ENCODE data around the gene PBX4.
A peak's percentile ranks its signal among the peaks of the same experiment; 100 is the strongest.

PBX4 gene

DNA sequence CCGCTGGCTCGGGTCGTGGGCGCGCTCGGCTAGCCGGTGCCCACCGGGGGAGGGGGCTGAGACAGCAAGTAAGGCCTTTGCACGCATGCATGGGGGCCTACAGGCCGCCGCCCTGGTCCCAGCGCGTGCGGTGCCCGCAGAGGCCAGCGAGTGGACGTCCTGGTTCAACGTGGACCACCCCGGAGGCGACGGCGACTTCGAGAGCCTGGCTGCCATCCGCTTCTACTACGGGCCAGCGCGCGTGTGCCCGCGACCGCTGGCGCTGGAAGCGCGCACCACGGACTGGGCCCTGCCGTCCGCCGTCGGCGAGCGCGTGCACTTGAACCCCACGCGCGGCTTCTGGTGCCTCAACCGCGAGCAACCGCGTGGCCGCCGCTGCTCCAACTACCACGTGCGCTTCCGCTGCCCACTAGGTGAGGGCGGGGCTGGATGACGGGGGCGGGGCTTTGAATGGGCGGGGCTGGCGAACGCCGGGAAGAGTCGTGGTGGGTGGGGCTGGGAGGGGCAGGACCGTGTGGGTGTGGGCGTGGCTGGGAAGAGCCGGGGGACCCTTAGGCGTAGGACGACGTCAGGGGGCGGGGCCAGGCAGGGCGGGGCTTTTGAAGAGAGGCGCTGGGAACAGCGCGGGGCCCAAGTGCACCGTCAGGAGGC lies 78.3 kb downstream of the PBX4 start:
- peak in 1 of 2 donors; percentile 29 for DNase-seq (ENCODE audit: low read depth in 2 of 2)

DNA sequence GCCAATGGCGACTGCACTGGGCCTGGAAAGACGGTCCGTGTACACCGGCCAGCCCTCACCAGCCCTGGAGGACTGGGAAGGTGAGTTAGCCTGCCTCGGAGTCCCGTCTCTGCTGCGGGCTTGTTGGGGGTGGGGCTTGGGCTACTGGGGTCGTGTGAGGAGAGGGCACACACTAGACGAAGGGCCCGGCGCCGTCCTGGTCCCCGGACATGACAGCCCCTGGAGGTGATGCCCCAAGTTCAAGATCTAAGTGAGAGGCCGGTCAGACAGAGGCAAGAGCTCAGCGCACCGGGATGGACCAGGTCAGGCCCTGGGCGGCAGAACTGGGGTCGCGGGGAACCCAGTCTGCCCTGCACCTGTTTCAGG lies 78.8 kb downstream of the PBX4 start:
- DNase-seq (ENCODE audit: low read depth in 2 of 2): no peak

DNA sequence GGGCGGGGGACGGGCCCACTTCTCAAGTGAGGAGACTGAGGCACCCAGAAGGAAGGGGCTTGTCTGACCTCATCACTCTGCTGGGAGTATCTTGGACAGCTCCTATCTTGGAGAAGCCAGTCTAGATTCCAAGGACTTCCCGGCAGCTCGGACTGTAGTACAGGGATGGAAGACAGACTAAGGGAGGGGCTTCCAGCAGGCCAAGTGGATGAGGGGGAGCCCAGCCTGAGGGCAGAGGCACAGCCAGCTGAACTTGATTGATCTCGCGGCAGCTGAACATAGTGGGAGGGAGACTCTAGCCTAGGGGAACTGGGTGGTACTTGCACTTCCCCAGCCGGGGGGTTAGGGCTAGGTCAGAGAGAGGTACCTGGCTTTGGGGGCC lies 79.7 kb downstream of the PBX4 start:
- DNase-seq (ENCODE audit: low read depth in 2 of 2): no peak

DNA sequence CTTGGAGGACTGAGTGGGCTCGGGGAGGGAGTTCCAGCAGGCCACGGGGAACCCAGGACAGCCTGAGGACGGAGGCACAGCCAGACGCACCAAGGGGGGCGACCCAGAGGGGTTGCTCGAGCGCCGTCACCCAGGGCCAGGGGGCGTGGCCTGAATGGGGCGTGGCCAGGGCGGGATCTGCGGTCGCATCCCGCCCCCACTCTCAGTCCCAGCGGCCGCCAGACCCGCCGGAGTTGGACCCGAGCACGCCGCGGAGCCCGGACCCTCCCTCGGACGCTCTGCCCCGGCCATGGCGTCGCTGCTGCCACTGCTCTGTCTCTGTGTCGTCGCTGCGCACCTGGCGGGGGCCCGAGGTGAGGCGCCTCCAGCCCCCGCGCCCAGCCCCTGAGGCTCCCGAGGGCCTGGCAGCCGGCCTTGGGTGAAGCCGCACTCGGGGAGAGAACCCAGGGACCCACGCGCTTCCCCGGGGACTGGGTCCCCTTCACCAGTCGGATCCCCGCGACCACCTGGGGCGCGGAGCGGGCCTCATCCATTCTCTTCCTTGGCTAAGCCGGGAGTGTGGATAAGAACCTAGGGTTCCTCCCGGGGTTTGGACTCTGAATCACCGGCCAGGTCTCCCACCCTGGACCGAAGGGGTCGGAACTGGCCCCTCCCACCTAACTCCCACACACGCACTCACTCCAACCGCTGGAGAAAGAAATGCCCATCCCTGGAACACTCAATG lies 80.3 kb downstream of the PBX4 start, which contains the start of gene CILP2:
TSS of gene CILP2 (plus strand) at position 205 of the 724 bp plus-strand sequence. CDS start at position 290, 85 bp downstream.
- no peak for DNase-seq (ENCODE audit: low read depth in 2 of 2)

DNA sequence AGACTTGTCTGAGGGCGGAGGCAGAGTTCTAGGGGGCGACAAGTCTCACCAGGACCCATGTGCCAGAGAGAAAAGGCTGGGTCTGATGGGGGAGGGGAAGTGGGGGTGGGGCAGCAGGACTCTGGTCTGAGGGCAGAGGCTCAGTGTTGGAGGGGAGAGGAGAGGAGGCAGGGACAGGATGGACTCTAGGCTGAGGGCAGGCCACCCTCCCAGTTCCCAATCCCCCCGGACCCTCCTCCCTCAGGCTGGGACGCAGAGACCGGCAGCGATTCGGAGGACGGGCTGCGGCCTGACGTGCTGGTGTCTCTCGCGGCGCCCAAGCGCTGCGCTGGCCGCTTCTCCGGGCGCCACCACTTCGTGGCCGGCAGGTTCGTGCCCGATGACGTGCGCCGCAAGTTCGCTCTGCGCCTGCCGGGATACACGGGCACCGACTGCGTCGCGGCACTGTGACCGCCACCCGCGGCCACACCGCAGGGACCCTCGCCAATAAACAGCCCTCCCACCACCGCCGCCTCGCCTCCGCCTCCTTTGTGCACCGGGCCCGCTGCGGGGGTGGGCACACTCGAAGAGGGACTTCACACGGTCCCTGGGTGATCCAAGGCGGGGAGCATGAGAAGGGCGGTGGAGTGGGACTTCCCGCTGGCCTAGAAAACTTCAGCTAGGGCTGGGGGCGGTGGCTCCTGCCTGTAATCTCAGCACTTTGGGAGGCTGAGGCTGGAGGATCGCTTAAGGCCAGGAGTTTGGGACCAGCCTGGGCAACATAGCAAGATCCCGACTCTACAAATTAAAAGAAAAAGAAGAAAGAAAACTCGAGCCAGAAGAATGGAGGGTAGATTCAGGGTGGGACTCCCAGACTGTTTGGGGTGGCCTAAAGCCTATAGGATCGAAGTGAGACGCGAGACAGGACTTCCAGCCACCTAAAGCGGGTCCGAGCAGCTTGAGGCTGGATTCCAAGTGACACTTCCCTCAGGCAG lies 81.1 kb downstream of the PBX4 start:
- DNase-seq (ENCODE audit: low read depth in 2 of 2): no peak

DNA sequence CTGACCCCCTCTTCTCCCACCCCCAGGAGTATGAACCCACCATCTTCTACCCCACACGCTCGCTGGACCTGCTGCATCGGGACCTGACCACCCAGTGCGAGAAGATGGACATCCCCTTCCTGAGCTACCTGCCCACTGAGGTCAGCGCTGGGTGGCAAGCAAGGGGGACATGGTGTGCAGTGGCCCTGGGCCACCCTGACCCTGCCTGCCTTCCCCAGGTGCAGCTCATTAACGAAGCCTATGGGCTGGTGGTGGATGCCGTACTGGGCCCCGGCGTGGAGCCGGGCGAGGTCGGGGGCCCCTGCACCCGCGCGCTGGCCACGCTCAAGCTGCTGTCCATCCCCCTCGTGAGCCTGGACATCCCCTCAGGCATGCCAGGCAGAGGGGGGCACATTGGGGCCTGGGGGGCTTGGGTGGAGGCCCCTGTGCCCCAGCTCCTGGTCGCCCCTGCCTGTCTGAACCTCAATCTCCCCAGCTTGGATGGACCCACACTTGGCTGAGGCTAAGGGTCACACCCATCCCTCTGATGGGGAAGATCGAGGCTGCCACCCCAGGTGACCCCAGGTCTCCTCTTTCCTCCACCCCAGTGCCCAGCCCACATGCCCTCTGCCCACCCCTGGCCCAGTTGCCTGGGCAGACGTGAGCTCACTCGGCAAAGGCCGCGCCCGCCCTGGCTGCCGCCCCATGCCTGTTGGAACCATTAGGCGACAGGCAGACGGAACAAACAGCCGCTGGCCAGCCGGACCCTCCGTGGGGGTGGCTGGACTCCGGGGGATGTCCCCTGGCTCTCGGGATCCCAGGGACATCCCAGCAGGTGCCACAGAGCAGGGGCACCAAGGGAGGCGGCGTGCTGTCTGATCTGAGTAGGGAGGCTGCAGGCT lies 82.9 kb downstream of the PBX4 start:
- DNase-seq (ENCODE audit: low read depth in 2 of 2): no peak

DNA sequence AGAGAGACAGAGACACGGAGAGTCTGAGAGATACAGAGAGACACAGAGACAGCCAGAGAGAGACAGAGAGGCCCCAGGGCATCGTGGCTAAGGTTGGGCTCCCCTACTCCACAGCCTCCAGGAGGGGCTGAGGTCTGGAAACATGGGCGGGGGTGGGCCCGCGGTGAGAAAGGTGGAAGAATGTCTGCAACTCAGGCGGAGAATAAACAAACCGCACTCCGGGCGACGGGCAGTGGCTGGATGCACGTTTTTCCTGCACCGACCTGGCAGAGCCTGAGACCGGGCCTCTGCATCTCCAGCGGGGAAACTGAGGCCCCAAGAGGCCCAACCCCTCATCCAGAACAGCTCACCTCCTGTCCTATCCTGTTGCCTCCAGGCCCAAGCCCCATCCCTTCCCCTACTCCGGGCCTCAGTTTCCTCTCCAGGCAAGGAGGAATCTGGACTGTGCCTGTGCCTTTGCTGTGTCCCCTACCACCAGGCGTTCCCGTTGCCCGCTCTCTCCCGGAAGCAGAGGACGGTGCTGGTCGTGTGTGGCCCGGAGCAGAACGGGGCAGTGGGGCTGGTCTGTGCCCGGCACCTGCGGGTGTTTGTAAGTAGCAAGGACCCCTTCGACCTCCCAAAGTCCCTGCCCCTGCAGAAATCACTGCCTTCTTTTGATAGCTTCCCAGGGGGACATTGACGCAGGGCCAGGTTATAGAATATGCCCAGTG lies 83.8 kb downstream of the PBX4 start:
- no peak for DNase-seq (ENCODE audit: low read depth in 2 of 2)

DNA sequence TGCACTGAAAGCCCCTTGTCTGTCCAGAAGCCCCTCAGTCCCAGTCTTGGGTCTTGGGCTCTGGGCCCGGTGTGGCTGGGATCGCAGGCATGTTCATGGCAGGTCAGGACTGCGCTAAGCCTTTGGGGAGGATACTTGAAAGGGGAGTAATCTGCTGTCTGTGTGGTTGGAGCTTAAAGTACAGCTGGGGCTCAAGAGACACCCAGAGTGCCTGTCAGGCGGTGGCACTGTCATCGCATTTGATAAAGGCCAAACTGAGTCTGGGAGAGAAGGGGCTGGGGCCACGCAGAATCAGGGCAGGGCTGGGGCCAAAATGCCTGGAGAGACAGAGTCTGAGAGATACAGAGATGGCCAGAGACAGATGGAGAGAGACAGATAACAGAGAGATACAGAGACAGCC lies 84.6 kb downstream of the PBX4 start:
- DNase-seq (ENCODE audit: low read depth in 2 of 2): no peak

DNA sequence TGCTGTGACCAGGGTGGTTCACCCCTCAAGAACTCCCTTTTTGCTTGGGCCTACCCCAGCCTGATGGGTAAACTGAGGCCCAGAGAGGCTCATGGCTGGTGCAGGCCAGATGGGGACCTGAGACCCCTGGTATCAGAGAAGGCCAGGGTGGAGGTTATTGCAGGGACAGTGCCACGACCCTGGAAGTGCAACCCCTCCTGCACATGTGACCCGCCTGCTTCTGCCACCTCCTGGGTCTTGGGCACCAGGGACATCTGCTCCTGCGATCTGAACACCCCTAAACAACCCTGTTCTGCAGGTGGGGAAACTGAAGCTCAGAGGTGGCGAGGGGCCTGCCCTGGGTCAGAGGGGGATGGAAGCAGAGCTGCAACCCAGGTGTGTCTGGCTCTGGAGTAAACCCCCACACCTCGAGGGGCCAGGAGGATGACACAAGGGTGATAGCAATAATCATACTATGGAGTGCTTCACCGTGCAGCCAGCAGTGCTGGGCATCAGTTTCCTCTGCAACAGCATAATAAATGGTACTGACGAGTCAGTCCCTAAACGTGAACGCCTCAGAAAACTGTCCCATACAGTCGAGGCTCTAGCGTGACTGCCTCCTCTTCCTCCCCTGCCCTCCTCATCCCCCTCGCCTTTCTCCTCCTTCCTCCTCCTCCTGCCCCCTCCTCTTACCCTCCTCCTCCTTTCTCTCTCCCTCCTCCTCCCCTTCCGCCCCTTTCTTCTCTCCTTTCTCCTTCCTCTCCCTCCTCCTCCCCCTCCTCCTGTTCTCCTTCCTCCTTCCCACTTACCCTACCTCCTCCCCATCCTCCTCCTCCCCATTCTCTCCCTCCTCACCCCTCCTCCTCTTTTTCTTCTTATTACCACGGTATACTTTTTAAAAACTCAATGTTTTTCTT lies 85.4 kb downstream of the PBX4 start:
- DNase-seq (ENCODE audit: low read depth in 2 of 2): no peak

DNA sequence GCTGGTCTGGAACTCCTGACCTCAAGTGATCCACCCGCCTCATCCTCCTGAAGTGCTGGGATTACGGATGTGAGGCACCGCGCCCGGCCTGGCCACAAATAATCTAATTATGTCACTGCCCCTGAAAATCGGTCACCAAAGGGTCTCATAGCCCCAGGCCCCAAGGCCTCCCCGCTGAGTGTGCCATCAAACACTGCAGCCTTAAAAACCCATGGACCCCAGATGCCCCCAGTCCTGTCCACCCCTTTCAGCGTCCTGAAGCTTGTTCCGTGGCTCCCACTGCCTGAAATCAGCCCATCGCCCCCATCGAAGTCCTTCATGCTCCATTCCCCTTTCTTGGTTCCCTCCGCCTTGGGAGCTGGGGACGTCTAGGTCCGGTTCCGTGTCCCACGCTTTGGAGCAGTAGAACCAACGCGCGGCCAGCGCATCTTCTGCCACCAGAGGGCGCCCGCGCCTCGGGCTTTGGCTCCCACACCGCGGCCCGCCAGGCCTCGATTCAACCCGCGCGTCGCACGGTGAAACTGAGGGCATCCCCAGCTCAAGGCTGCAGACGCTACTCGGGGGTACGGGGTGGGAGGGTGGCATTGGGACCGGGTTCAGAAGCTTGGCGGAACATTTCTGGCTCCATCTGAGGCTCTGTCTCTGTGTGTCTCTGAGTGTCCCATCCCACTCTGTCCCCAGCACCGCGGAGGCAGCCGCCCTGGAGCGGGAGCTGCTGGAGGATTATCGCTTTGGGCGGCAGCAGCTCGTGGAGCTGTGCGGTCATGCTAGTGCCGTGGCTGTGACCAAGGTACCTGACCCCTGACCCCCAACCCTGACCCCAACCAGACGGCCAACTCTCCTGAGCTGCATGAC lies 86.3 kb downstream of the PBX4 start:
- DNase-seq (ENCODE audit: low read depth in 2 of 2): peak; percentile 75 to 83

DNA sequence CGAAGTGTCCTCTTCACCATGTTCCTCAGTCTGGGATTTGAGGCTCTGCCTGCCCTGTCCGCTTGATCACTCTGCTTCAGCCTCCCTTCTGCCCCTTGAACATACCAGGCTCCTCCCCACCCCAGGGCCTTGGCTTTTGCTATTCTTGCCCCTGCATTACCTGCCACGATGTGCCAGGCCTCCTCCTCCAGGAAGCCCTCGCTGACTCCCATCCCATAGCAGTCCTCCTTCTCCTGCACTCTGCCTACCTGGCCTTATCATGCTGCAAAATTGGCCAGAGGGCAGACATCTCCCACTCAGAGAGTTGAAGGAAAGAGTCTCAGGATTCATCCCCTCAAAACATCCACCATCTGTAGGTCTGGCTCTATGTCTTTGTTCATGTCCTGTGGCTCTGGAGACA lies 87.6 kb downstream of the PBX4 start:
- no peak for DNase-seq (ENCODE audit: low read depth in 2 of 2)

DNA sequence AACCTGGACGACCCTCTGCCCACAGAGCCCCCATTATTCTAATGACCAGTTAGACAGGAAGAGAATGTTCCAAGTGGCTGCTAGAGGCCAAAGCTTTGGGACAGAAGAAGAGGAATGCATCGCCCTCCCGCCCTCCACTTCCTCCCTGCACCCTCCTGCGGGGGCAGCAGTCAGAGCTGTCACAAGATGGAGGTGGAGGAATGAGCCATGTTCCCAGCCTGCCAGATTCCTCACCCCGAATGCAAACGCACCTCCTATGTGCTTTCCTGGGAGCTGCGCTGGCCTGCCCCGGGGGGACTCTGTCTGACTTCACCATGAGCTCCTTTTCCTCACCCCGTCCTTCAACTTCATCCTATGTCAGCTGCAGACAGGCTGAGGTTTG lies 88.1 kb downstream of the PBX4 start:
- no peak for DNase-seq (ENCODE audit: low read depth in 2 of 2)

DNA sequence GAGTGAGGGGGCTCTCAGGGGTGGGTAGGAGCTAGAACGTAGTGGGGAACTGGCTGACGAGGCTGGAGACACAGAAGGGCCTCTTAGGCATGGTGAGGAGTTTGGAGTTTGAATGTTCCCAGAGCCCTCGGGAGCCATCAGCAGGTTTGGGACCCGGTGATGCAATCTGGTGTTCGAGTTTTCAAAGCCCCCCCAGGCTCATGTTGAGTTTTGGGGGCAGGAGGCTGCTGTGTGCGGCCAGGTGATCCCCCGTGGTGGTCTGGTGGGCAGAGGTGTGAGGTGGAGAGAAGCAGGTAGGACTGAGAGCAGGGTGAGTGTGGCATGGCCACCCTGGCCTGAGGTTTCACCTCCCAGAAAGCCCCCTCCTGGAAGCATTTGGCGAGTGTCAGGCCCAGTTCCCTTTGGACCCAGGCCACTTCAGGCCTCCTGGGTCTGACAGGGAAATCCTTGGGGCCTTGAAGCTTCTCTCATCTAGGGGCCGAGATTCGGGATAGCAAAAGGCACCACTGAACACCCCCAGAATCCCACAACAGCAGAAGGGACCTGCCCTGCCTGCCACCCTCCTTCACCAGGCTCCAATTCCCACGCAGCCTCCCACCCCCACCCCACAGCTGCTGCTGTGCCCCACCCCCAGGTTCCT lies 88.6 kb downstream of the PBX4 start:
- no peak for DNase-seq (ENCODE audit: low read depth in 2 of 2)

DNA sequence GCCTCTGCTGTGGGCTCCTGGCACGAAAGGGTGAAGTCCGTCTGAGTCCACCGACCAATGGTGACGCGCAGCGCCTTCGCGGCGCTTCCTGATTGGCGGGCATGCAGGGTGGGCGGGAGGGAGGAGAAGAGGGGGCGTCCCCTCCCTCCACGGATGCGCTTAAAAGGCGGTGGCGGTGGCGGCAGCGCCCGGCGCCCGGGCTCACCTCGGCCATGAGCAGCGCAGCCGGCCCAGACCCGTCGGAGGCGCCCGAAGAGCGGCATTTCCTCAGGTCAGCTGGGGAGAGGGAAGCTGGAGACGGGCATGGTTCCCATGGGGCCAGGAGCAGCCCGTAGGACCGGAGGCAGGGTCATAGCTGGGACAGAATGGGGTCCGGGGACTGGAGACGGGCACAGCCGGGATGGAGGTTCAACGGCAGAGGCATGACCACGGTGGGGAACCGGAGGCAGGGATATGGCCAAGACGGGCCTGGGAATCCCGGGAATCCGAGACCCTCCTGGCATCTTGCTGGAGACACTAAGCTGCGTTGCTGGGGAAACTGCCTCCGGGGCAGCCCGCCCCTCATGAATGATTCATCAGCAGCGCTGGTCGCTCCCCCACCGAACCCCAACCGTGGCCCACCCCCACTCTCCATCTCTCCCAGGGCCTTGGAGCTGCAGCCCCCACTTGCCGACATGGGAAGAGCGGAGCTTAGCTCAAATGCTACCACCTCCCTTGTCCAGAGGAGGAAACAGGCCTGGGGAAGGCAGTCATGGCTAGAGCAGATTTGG lies 89.6 kb downstream of the PBX4 start, which contains the start of gene YJEFN3:
TSS of gene YJEFN3 (plus strand) at position 191 of the 770 bp plus-strand sequence. CDS start at position 213, 22 bp downstream.
- DNase-seq (ENCODE audit: low read depth in 2 of 2): no peak

DNA sequence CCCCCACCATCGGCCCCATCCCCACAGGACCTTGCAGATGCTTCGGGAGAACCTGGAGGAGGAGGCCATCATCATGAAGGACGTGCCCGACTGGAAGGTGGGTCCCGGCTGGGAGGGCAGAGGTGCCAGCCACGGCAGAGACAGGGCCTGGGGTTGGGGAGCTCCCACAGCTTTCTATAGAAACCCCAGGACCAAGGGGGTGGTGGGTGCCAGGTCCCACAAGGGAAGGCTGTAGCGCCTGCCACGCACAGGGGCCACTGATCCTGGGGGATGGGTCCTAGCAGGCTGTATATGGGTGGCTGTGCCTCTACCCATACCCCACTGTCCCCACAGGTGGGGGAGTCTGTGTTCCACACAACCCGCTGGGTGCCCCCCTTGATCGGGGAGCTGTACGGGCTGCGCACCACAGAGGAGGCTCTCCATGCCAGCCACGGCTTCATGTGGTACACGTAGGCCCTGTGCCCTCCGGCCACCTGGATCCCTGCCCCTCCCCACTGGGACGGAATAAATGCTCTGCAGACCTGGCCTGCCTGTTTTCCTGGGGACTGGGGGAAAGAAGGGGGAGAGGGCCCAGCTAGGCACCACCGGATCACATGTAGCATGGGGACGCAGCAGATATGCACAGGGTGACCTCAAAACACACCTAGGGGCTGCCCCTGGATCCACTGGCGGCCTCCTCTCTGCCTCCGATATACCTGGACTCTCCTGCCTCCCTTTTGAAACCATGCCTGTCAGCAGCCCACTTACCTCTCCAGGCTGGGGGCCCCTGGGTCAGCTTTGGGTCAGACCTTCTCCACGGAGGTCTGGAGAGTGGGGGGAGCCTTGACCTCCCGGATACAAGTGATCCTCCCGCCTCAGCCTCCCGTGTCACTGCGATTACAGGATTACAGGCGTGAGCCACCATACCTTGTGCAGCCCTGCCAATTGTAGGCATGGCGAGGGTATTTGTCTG lies 90.5 kb downstream of the PBX4 start:
- no peak for DNase-seq (ENCODE audit: low read depth in 2 of 2)

DNA sequence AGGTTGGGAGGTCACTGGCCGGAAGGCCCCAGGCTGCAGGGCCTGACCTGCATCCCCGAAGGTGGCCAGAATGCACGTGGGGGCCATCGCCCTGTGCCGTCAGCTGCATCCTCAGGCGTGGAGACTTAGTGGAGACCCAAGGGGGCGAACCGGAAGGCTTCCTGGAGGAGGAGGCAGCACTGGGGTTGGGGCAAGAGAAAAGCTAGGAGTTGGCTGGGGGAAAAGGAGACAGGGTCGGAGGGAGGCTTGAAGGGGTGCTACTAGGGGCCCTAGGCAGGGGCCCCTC lies 91.2 kb downstream of the PBX4 start:
- DNase-seq (ENCODE audit: low read depth in 2 of 2): no peak

Measured in stimulated activated CD8-positive, alpha-beta memory T cell treated with anti-CD3 and anti-CD28 coated beads, Interleukin-7, amount 100 ng/mL, for 1 hour (primary cell).